Transverse colon (tissue), 4 donors: ENCODE results near the gene CD69. TPM values are rescaled to one million over a fixed set of nuclear protein-coding genes. Genes with fewer than 3 reads are reported as not detected.

ENCODE experiments used
- DNase-seq: peaks from one replicate; pipeline ENCODE4 v3.0.0-alpha.2; 2019
- H3K27ac ChIP-seq, 4 donors: fragments of 200-600 bp; sonication (generic); 2 replicates each; pipeline ENCODE4 v1.5.1; 2016 to 2018; ENCODE audit warnings: inconsistent platforms in 4 of 4
- H3K27me3 ChIP-seq: fragments of 200-600 bp; sonication (generic); 2 replicates; pipeline ENCODE4 v1.5.1; 2017; ENCODE audit warnings: inconsistent platforms
- H3K36me3 ChIP-seq, 4 donors: fragments of 200-600 bp; sonication (generic); 2 replicates each; pipeline ENCODE4 v1.5.1; 2017 to 2019; ENCODE audit warnings: inconsistent platforms in 4 of 4
- H3K4me1 ChIP-seq, 4 donors: fragments of 200-600 bp; sonication (generic); 2 replicates each; pipeline ENCODE4 v1.5.1; 2017 to 2020; ENCODE audit warnings: inconsistent platforms in 4 of 4
- H3K4me3 ChIP-seq, 4 donors: fragments of 200-600 bp; sonication (generic); 1 replicate in 1 of 4; 2 replicates in 3 of 4; pipeline versions ENCODE4 v1.5.1 to v1.6.1; 2017 to 2019; ENCODE audit warnings: inconsistent platforms in 4 of 4
- H3K9me3 ChIP-seq, 2 donors: fragments of 200-600 bp; sonication (generic); 2 replicates each; pipeline ENCODE4 v1.5.1; 2017 to 2019; ENCODE audit warnings: inconsistent platforms in 2 of 2
- CTCF ChIP-seq, 5 experiments: fragments of 200-600 bp in 3 of 5; fragments of 450-650 bp in 2 of 5; sonication (generic) in 3 of 5; IDR thresholded peaks; 1 replicate in 2 of 5; 2 replicates in 3 of 5; pipeline ENCODE4 v1.5.1; 2016 to 2017; ENCODE audit warnings: antibody characterized with exemption in 5 of 5, inconsistent platforms in 3 of 5, mild to moderate bottlenecking in 2 of 5, moderate library complexity in 1 of 5
- EP300 ChIP-seq: sonication (generic); formaldehyde crosslinking; IDR thresholded peaks from one replicate; pipeline ENCODE4 v1.6.1; 2017; ENCODE audit warnings: antibody characterized with exemption, low read depth
- POLR2A ChIP-seq: fragments of 450-650 bp; IDR thresholded peaks from one replicate; pipeline ENCODE4 v1.6.1; 2016; ENCODE audit warnings: antibody characterized with exemption, mild to moderate bottlenecking, moderate library complexity
- POLR2AphosphoS5 ChIP-seq, 3 donors: sonication (generic); formaldehyde crosslinking; IDR thresholded peaks; one replicate each; pipeline ENCODE4 v1.6.1; 2016; ENCODE audit warnings: antibody characterized with exemption in 3 of 3
- WGBS, 2 donors: methylation state at CpG; one replicate each; pipeline ENCODE4 v1.1.5; 2018; ENCODE audit warnings: low coverage in 1 of 2; 5-methylcytosine and 5-hydroxymethylcytosine counted together
- in situ Hi-C, 4 donors: fragments of 200-750 bp; cut with MboI; loops; one replicate each; pipeline versions ENCODE4 v1.15.0 to v1.15.1; 2017; ENCODE audit warnings: low sequenced_read_pairs in 3 of 4, low pct_ligation_motif_present in 1 of 4, low pct_unique_long_range_greater_than_20kb in 1 of 4
- intact Hi-C: fragments of 100-400 bp; cut with DNase I; formaldehyde crosslinking; loops from one replicate; pipeline ENCODE4 v1.15.1; 2023; ENCODE audit warnings: low total_unique reads
- total RNA-seq, 4 donors: library from RNA; depleted of rRNA; stranded (reverse); fragments of >200 nt; gene quantifications; one replicate each; pipeline ENCODE4 v1.1.0, GENCODE V29; 2016

CD69 gene
- total RNA-seq, 4 donors from 2014 or later, result 7.8 to 19.2 TPM; not detected in 2

DNA sequence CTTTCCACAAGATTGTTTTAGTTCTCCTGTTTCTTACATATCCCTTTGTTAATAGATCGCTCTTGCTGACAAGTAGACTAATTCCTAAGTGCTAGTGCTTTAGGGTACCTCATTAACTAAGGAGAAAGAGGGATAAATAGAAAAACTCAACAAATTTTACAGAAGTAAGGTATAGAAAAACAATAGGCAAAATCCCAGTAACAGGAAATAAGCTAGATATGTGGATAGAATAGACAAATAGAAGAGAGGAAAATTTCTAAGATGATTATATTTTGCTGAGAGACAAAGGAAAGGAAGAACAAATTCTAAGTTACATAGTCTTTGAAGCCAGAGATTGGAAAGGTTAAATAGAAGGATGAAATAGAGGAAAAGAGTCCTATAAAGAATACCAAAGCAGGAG is 1.0 kb downstream of the CD69 start:
- no peaks in the 10 kb centered on the region for H3K27me3 ChIP-seq
- WGBS, 2 donors, result 72% methylated on average over 1 of the region's 1 CpG; no CpG with 5 or more reads in 1 of the 2 donors
- H3K4me1 ChIP-seq, result peaks cover 0 to 4% (median 0%) of the 10 kb centered on the region in 4 donors
- in situ Hi-C loops (no loop called here), intact Hi-C loops (no loop called here)
- TF ChIP-seq POLR2A (no peak), POLR2AphosphoS5 (IDR thresholded peaks at IDR 0.05) (no peak), EP300 (no peak), CTCF (IDR thresholded peaks at IDR 0.05) (no peak)
- peak overlapping the region in 3 of 4 donors; percentile 11 to 41 (median 15) for H3K4me3 ChIP-seq
- peak overlapping the region; percentile 55 to 72 (median 66) for H3K27ac ChIP-seq
- H3K36me3 ChIP-seq, result no peaks in the 10 kb centered on the region
- no peaks in the 10 kb centered on the region for H3K9me3 ChIP-seq
- DNase-seq, result no peak

- Histone ChIP-seq H3K4me1 (peaks cover 0 to 4% (median 0%) of the 10 kb centered on the region in 4 donors), H3K4me3 (peak overlapping the region in 3 of 4 donors; percentile 10 to 41 (median 15)), H3K27ac (peak overlapping the region; percentile 48 to 72 (median 66)), H3K27me3 (no peaks in the 10 kb centered on the region), H3K9me3 (no peaks in the 10 kb centered on the region), H3K36me3 (no peaks in the 10 kb centered on the region)
- in situ Hi-C loops (no loop called here), intact Hi-C loops (no loop called here)
- no peak for DNase-seq
- TF ChIP-seq EP300, result no peak
- no peak for TF ChIP-seq CTCF (IDR thresholded peaks at IDR 0.05)
- TF ChIP-seq POLR2A, result no peak
- no peak for TF ChIP-seq POLR2AphosphoS5 (IDR thresholded peaks at IDR 0.05)
- WGBS, 2 donors, result 63 to 84% methylated on average over 3 of the region's 3 CpGs
Observed at GRCh38 chr12:9758119-9758518, 2.6 kb downstream of the CD69 start.

GRCh38 chr12:9757433-9758025 is 3.2 kb downstream of the CD69 start:
- Histone ChIP-seq H3K36me3 (no peaks in the 10 kb centered on the region), H3K27ac (peak overlapping the region in 1 of 4 donors; percentile 72), H3K4me1 (peaks cover 0 to 4% (median 0%) of the 10 kb centered on the region in 4 donors), H3K4me3 (peak overlapping the region in 1 of 4 donors; percentile 41), H3K27me3 (no peaks in the 10 kb centered on the region), H3K9me3 (no peaks in the 10 kb centered on the region)
- intact Hi-C loops (no loop called here), in situ Hi-C loops (no loop called here)
- TF ChIP-seq POLR2AphosphoS5 (IDR thresholded peaks at IDR 0.05) (no peak), CTCF (IDR thresholded peaks at IDR 0.05) (no peak), EP300 (no peak), POLR2A (no peak)
- DNase-seq, result no peak
- WGBS, 2 donors, result 62 to 72% methylated on average over 5 of the region's 5 CpGs

DNA sequence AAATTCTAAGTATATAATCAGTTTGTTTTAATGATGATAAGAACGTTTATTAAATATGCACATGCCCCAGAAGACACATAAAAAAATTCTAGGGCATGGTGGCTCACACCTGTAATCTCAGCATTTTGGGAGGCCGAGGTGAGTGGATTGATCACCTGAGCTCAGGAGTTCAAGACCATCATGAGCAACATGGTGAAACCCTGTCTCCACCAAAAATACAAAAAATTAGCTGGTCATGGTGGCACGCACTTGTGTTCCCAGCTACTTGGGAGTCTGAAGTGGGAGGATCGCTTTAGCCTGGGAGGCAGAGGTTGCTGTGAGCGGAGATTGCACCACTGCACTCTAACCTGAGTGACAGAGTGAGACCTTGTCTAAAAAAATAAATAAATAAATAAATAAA is 4.0 kb downstream of the CD69 start:
- Histone ChIP-seq H3K36me3 (no peaks in the 10 kb centered on the region), H3K27me3 (no peaks in the 10 kb centered on the region), H3K27ac (peak overlapping the region in 1 of 4 donors; percentile 34), H3K9me3 (no peaks in the 10 kb centered on the region), H3K4me1 (peaks cover 0 to 4% (median 0%) of the 10 kb centered on the region in 4 donors), H3K4me3 (no peak overlapping the region)
- intact Hi-C loops (no loop called here), in situ Hi-C loops (no loop called here)
- 80 to 86% methylated on average over 3 to 5 of the region's 5 CpGs for WGBS, 2 donors
- TF ChIP-seq CTCF (IDR thresholded peaks at IDR 0.05) (no peak), EP300 (no peak), POLR2A (no peak), POLR2AphosphoS5 (IDR thresholded peaks at IDR 0.05) (no peak)
- no peak for DNase-seq
